SH-SY5Y (cell line): ENCODE measurements around the gene DISC1.

Source experiments
- GATA2 ChIP-seq: IDR thresholded peaks from 2 replicates; pipeline ENCODE4 v1.6.1; 2011; ENCODE audit warnings: mild to moderate bottlenecking, low read depth, low read length
- GATA3 ChIP-seq: IDR thresholded peaks from 2 replicates; pipeline ENCODE4 v1.6.1; 2011; ENCODE audit warnings: low read depth, mild to moderate bottlenecking, low read length, moderate library complexity

GRCh38 chr1:231993968-231994455 lies 367.4 kb downstream of the DISC1 start:
- no peak for TF ChIP-seq GATA2
- no peak for TF ChIP-seq GATA3
